ENCODE results near the gene RNGTT.
A peak's percentile ranks its signal among the peaks of the same experiment; 100 is the strongest.
"Not testable (repeated sequence)": the region's sequence is repeated elsewhere in the genome, so short reads cannot be mapped to it uniquely, and the experiment has no call there.

Gene RNGTT

DNA sequence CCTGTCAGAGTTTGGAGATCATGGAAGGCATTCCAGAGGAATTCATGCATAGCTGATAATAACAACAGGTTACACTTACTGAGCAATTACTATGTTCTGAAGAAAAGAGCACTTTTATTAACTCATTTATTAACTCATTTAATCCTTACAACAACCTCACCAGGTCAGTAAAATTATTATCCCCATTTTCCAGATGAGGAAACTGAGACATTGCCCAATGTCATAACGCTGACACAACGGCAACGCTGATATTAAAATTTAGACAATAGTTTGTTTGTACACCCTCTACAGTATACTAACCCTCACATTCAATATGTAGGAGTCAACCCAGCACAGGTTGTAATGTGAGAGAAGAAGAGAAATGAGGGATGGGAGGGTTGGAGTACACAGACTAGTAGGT lies 105.0 kb downstream of the RNGTT start:
- DNase-seq = no peak

DNA sequence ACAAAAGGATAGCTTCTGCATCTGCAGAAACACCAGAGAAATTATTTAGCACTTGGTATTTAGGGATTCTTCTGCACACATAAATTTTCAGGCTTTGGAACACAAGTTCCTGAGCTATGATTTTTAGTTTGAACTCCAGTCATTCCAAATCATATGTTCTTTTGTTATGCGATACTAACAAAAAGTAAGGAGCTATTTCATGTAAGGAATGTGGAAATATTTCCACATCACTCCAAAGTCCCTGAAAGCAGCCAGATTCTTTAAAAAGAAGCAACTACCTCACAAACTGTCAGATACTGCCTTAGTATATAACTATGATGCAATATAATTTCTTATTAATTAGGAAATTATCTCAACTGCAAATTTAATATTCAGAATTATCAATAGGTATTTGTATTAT lies 106.9 kb downstream of the RNGTT start:
- no peak for DNase-seq

DNA sequence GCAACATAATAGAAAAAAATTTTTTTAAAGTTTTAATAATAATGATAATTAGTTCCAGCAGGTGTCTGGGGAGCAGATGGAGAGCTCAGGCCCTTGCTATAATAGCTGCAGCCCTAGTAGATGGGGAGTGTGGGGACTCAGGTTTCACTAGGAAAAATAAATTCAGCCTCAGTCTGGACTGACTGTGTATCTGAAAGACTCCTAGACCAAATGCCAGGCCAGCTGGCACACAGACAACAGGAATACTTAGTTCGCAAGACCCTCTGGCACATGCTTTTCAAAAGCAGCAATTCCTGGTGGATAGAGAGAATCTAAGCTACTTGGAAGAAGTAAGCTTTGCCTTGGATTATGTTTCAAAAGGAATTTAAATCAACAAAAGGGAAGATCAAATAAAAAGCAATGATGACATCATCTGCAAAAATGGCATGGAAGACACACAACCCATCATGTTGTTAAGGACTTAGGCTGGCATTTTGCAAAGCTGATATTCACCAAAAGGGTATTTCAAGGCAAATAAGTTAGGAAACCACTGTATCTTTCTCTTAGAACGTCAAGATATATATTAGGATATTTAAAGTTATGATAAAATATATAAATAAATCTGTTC lies 107.8 kb downstream of the RNGTT start:
- DNase-seq = peak; percentile 19

DNA sequence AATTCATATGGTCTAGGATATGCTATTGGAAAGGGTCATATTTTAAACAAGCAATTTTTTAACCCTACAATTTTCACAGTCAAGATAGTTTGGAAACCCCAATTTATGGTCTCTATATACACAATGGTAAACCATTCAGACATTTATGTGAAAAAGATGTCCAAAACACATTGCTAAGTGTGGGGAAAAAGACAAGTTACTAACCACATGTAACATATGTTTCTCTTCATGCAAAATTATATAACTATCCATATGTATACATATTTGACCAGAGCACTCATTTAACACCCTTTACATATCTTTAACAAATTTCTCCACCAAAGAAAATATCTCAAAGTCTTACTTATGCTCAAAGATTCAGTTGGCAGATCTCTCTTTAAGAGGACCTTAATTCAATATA lies 110.6 kb downstream of the RNGTT start:
- DNase-seq = no peak

DNA sequence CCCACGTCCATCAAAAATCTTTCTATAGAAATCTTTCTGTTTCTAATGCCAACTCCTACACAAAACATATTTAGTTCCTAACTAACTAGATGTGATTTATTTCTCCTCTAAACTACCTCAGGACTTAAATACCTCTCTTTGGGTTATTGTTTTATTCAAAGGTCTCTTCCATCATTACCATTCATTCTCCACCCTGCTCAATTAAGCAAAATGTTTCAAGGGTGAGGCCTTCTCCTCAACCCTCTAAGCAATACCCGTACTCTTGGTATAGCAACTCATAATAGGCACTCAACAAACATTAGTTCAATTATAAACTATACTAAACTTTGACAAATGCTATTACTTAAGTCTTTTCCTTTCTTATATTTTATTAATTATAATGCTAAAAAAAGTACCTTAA lies 111.4 kb downstream of the RNGTT start:
- no peak for DNase-seq

DNA sequence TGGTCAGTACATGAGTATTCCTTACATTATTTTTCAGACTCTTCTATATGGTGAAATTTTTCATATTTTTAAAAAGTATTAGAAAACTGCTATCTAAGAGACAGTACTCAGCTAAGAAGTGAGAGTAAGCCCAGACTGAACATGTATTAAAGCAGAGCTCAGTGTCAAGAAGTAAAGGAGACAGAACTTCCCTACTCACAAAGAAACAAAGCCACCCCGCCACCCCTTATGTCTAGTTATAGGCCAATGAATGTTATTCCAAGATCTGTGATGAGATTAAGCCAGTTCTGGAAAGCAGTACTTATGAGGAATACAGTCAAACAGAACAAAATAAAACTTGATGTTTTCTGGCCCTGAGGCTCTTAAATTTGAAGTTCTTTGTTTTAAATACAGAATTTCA lies 114.5 kb downstream of the RNGTT start:
- DNase-seq = no peak

DNA sequence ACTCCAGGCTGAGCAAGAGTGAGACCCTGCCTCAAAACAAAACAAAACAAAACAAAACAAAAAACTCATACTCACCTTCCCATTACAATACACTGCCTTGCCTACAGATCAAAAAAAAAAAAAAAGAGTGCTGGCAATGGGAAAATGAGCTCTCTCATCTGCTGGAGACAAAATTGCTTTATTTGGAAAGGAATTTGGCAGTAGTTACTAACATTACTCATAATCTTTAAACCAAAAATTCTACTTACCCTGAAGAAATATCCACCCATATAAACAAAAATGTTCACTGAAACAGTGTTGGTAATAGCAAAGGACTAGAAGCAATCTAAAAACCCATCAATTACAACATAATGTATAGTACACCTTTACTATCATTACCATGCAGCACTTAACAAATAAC lies 120.4 kb downstream of the RNGTT start:
- DNase-seq = no peak

DNA sequence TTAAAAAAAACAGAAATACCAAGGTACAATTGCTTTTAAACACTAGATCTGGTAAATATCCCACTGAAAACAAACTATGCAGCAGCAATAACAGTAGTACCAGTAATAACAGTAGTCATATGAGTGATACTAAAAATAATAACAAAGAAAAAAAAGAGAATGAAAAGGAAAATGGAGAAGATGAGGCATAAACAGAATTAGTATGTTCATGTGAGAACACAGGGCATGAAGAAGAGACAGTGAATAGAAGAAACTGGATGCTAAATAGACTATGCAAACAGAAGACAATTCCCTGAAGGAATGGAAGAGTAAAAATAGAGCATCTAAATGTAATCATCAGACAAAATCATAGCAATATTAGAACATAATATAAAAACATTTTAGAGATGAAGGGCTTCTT lies 121.1 kb downstream of the RNGTT start:
- no peak for DNase-seq

DNA sequence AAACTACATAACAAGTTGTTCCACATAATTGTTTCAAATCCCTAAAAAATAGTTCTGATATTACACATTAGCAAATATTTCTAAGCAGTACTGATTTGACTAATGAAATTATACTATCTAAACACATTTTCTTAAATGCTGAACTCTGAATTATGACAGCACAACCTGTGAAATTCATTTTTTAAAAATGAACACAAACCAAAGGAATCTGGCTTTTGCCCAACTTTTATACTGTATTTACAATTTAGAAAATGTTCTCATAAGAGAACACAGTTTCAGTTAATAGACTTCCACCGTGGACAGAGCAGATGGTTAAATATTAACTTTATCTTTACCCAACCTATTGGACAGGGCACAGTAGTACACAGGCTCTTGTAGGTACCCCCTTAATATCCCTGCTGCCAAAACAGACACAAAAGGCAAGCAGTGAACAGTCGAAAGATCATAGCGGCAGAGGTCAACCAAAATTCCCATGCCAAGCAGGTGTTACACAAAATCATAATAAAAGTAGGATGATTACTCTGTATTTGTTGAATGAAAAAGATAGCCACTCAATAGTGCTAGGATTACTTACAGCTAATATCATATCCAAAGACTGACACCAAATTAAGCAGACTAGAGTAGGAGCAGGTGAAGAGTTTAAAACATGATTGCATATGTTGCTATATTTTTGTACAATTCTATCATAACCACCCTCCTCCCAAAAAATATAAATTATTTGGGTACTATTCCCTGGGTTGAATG lies 122.5 kb downstream of the RNGTT start:
- DNase-seq = no peak

DNA sequence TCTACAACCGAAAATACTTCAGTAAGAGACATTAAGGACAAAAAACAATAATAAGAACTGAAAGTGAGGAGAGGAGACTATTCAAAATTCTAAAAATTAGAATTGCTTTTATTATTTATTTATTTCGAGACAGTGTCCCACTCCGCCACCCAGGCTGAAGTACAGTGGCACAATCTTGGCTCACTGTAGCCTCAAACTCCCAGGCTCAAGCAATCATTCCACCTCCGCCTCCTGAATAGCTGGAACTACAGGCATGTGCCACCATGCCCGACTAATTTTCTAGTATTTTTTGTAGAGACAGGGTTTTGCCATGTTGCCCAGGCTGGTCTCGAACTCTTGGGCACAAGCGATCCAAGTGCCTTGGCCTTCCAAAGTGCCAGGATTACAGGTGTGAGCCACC lies 123.1 kb downstream of the RNGTT start:
- DNase-seq = no peak

DNA sequence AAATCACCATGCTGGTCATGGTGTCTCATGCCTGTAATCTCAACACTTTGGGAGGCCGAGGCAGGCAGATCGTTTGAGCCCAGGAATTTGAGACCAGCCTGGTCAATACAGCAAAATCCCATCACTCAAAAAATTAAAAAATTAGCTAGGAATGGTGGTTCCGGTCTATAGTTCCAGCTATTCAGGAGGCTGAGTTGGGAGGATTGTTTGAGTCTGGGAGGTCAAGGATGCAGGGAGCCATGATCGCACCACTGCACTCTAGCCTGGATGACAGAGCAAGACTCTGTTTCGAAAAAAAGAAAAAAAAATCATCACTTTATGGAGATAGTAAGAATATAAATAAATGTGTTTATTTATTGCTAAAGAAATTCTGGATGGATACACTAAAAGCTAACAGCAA lies 124.1 kb downstream of the RNGTT start:
- DNase-seq = no peak

DNA sequence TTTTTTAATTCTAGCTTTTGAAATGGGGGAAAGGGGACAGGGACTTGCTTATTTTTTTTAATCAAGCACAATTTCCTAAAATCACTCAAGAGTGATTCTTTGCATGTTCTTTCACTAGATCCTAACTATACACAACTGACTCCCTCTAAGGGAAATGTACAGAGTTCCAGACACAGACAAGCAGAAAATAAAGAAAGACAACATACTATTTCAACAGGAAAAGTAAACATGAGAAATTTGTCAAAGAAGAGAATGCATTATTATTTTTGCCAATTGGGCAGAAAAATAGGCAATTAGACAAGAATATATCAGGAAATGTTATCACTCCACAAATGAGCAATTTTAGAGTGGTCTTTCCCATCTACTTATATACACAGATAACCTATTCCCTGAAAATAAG lies 128.2 kb downstream of the RNGTT start:
- no peak for DNase-seq

DNA sequence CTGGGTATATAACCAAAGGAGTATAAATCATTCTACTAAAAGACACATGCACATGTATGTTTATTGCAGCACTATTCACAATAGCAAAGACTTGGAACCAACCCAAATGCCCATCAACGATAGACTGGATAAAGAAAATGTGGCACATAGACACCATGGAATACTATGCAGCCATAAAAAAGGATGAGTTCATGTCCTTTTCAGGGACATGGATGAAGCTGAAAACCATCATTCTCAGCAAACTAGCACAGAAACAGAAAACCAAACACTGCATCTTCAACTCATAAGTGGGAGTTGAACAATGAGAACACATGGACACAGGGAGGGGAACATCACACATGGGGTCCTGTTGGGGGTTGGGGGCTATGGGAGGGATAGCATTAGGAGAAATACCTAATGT lies 130.3 kb downstream of the RNGTT start:
- not testable (repeated sequence) for DNase-seq

DNA sequence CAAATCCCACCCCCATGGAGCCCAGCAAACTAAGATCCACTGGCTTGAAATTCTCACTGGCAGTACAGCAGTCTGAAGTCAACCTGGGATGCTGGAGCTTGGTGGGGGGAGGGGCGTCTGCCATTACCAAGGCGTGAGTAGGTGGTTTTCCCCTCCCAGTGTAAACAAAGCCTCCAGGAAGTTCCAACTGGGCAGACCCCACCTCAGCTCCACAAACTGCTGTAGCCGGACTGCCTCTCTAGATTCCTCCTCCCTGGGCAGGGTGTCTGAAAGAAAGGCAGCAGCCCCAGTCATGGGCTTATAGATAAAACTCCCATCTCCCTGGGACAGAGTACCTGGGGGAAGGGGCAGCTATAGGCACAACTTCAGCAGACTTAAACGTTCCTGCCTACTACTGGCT lies 135.8 kb downstream of the RNGTT start:
- not testable (repeated sequence) for DNase-seq

DNA sequence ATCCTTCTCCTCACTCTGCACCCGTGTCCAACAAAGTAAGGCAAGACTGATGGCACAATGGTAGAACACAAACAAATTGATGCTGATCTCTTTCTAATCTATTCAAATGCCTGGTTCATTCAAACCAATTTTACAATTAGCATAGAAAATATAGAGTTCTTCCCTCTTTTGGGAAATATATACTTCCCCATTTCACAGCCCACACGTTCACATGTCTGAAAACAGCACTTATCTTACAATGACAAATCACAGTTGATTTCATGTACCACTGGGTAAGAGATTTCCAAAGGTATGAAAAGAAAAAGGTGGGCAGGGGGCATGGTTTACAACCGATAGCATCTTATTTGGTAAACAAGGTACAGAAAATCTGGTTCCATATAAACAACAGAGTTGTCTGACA lies 137.6 kb downstream of the RNGTT start:
- no peak for DNase-seq

DNA sequence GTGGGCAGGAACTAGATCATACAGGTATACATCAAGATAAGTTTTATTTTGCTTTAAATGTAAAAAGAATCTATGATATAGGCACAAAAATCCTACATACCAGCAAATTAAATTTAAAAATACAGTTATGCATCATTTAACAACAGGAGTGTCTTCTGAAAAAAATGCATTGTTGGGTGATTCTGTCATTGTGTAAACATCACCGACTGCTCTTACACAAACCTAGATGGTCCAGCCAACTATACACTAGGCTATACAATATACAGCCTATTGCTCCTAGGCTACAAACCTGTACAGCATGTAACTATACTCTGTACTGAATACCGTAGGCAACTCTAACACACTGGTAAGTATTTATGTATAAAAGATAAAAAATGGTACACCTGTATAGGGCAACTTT lies 139.4 kb downstream of the RNGTT start:
- no peak for DNase-seq

DNA sequence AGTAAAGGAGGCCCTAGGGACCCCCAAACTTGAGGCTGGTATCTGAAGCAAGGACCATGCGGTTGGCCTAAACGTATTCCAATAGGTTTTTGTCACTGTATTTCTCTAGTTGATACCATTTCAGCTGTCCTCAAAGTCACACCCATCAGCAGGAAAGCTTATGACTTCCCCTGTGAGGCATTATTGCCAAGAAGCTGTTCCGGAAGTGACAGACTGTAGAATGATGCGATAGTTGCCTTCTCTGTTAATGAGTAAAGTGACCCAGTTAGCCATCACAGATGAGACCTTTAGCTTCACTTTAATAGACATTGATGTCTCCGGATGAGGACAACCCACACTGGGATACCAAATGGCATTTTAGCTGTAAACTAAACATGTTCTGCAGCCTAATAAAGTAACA lies 147.9 kb downstream of the RNGTT start:
- no peak for DNase-seq

DNA sequence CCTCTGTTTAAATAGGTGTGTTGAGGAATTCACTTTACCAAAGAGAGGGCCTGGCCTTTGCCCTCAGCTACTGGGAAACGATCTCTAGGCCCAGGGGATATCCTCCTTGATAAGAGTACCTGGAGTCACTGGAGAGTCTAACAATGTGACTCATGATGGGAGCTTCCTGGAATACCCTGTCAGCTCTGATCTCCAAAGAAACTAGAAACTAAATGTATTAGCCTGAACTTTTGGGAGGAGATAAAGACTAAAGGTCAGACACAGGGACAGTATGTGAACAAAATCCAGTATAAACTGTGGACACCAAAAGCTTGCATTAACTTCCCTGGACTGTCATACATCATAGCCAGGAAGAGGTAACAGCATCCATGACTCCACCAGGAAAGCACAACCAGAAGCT lies 148.5 kb downstream of the RNGTT start:
- DNase-seq = no peak

DNA sequence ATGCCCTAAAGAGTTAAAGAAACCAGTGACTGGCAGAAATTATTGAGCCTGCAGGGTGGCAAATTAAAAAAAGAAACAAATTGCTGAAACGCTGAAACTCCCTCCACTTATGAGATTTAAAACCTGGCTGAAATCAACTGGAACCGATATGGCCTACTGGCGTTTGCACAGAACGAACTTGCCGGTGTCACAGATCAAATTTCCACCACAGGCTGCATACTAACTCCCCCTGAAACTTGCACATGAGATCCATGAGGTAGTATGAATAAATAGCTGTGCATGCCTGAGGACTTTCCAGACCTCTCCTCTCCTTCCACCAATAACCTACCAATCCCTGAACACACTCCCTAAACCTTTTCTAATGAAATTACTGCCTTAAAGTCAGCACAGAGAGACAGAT lies 150.4 kb downstream of the RNGTT start:
- no peak for DNase-seq

DNA sequence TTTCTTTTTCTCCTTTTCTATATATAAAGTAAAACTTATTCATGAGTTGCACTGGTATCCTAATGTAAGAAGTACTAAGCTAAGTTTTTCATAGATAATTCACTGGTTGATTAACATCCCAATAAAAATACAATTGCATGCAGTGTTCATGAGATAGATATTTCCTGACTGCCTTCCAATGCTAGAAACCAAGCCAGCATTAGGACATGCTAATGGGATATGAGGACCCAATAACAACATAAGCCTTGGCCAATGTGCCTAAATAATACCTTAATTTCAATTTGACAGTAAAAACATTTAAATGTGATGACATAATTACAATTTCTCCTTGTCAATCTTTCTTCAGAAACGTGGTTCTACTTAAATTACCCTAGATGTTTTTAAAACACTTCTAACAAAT lies 152.7 kb downstream of the RNGTT start:
- no peak for DNase-seq

DNA sequence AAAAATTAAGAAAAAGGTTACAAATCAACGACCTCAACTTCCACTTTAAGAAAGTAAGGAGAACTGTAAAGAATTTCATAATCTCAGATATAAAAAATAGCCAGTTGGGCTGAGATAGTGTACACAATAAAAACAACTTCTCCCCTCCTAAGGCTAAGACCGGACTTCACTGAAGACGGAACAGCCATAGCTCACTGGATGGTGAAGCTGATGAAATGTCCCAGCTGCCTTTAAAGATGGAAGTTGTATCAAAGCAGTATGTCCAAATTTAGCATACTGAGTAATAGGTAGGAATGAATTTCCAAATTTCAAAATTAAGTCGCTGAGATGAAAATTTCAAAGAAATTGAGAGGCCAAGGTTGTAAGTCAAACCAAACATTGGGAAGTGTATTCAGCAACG lies 153.3 kb downstream of the RNGTT start:
- no peak for DNase-seq

DNA sequence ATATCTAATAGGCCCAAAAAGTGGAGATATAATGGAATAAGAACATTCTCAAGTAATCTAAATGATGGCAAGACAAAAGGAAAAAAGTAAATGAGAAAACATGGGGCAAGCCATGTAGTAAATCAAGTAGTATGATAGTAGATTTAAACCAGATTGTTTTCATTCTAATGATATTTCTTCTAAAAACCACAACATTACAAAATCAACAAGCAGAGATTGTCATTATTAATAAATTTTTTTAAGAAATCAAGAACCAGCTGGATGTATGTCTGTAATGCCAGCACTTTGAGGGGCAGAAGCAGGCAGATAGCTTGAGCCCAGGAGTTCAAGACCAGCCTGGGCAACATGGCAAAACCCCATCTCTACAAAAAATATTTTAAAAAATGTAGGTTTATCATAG lies 155.0 kb downstream of the RNGTT start:
- DNase-seq = no peak

DNA sequence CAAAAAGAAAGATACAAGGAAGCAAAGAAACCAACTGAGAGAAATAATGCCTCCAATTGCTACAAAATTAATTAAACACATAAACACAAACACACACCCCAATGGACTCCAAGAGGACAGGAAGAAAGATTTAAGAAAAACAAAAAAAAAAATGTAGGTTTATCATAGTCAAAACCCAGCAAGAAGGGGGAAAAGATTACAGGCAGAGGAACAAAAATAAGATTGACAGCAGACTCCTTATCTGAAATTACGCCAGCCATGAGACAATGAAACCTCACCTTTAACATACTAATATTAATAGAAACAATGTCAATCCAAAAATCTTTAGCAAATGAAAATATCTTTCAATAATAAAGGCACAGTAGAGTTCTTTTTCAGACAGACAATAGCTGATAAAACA lies 155.8 kb downstream of the RNGTT start:
- DNase-seq = no peak

DNA sequence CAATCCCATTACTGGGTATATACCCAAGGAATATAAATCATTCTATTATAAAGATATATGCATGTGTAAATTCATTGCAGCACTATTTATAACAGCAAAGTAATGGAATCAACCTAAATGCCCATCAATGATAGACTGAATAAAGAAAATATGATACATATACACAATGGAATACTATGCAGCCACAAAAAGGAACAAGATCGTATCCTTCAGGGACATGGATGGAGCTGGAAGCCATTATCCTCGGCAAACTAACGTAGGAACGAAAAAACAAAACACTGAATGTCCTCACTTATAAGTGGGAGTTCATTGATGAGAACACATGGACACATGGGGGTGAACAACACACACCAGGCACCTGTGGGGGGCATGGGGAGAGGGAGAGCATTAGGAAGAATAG lies 156.7 kb downstream of the RNGTT start:
- DNase-seq = no peak

DNA sequence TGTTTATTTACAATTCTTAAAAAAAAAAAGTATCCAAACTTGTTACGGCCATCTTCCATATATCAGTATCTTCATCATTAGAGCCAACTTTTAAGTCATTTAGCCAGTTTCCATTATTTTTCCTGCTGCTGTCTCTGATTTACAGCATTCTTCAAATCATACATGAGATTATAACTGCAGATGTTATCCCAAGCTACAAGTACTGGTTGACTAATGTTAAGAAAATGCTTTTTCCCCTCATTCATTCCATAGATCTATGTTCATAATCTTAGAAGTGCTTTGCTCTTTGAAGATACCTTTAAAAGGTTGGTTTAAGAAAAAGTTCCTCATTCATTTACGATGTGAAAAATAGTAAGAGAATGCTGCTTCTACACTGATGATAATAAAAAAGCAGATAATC lies 158.7 kb downstream of the RNGTT start:
- DNase-seq = no peak

All from DMS153 (cell line).